ENCODE results near the gene NR2F6. TPM values are rescaled to one million over a fixed set of nuclear protein-coding genes. Genes with fewer than 3 reads are reported as not detected.

Gene NR2F6
- total RNA-seq = 68.0 and 99.5 TPM in 2 replicates

DNA sequence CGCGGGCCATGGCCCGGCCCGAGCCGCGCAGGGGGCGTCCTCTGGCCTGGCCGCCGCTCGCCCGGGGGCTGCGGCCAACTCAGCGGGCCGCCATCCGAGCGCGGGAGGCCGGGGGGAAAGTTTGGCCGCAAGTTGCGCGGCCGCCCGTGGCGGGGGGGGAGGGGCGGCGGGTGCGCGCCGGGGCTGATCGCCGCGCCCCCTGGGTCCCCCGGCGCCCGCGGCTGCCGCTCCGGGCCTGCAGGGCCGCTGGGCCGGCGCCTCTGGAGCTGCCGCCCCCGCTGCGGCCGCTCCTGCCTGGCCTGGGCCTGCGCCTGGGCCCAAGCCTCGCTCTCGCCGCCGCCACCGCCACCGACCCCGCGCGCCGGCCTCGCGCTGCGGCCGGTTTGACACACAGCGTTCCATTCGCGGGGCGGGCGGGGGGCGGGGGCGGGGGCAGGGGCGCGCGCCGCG lies at the start of gene NR2F6:
NR2F6 (minus strand) TSS at position 385 of the 450 bp plus-strand sequence. CDS start 699 bp downstream, outside the sequence.

DNA sequence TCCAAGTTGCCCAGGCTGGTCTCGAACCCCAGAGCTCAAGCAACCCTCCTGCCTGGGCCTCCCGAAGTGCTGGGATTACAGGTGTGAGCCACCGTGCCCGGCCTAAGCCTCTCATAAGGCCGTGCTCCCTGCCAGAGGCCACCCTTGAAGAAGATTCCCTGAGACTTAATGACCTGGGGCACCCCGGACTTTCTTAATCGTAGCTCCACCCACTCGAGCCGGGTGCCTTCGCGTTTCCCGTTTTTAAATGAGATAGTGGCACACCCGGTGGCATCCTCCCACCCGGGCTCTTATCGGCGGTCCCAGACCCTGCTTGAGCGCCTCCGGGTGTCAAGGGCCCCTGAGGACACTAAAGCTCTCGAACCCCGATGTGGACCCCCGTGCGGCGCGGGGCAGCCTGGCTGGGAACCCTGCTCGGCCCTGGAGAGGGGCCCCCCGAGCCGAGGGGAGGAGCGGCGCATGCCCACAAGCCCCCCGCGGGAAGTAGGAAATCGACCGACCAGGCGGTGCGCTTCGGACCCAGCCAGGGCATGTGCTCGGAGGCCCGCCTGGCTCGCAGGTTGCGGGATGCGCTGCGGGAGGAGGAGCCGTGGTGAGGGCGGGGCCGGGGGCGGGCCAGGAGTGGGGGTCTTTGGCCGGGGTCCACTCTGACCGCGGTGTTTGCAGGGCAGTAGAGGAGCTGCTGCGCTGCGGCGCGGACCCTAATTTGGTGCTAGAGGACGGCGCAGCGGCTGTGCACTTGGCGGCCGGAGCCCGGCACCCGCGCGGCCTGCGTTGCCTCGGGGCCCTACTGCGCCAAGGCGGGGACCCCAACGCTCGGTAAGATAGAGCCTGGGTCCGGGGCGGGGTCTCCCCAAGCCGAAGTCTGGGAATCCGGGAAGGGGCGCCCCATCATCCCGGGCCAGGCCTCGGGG lies 35.9 kb upstream of the NR2F6 start, which contains the start of gene ANKLE1:
ANKLE1 (plus strand) TSS at position 511 of the 914 bp plus-strand sequence; CDS start at position 531, 20 bp downstream.

DNA sequence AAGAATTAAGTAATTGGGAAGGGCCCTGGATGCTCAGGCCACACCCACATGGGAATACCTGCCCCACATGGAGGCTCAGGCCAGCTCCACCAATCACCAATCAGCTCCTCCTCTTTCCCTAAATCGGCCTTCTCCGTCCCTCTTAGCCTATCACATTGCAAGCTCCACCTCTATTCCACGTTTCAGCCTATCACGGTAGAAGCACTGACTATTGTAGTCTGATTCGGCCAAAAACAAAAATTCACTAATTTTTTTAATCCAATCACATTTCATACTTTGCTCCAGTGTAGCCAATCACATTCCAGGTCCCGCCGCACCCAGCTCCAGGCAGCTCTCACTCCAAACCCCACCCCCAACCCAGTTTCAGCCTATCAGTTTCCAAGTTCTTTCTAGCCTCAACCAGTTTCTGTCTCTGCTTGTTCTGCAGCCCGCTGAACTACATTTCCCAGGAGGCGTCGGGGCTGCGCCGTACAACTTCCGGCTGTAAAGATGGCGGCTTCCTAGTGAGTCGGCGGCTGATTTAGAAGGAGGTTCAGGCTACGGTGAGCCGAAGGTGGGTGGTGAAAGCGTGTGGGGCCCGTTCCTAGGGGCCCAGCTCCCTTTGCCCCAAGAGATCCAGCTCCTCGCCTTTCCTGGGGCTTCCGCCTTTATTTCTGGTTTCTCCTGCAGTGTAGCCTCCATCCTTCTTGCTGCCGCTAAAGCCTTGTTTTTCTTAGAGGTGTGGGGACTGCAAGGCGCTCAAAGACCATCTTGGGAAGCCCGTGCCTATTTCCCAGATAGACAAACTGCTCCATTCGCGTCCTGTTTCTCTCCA lies 21.5 kb upstream of the NR2F6 start, which contains the start of gene BABAM1:
BABAM1 (plus strand) TSS at position 469 of the 814 bp plus-strand sequence. CDS start 1,364 bp downstream, outside the sequence.

DNA sequence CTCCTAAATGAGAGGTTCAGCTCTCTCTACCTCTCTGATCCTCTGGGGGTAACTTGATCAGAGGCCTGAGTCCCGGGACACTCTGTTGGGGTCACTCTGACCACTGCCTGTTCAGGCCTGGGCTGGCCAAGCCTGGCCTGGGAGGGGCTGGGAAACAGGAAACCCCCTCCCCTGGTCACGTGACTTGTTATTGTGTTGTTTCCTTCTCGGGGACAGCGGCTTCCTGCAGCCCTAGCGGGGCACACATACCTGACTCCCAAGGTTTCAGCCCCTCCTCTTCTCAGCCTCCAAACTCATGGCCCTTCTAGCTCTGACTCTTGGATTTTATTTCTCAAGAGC lies 18.9 kb upstream of the NR2F6 start, which contains the start of gene USHBP1:
USHBP1 (minus strand) TSS at position 105 of the 339 bp plus-strand sequence. CDS start 446 bp downstream, outside the sequence.

DNA sequence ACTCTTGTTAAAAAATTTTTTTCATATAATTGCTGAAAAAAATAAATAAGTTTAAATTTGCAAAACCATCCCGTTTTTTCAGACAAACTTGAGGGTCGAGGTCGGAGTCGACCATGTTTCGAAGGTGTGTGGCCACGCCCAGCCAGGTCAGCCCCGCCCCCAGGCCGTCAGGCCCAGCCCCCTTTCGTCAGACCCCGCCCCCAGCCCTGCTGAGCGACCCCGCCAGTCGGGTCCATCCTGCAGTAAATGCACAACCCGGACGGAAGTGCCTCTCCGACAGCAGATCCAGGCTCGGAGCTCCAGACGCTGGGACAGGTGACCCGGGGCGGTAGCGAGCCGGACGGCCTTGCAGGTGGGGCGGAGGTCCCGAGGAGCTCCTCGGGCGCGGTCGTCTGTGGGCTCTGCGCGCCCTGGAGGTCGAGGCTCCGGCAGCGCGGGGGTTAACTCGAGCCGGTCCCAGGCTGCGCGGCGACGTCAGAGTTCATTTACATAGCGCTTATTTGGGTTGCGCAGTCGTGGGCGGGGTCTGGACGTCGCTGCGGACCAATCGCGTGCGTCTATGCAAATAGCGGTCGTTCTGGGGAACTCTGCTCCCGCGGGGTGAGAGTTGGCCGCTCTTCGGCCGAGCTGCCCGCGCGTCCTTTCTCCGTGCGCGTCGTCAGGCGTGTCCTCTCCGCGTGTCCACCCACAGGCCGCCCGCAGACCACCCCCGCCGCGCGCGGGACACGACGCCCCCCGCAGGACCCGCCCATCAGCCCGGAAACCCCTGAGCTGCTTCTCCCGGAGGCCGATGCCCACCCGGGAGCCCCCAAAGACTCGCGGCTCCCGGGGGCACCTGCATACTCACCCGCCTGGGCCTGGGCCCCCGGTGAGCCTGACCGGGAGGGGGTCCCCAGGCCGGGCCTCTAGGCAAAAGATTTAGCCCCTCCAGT lies 19.5 kb downstream of the NR2F6 start, which contains the start of gene OCEL1:
OCEL1 (plus strand) TSS at position 225 of the 932 bp plus-strand sequence; CDS start at position 247, 22 bp downstream.

DNA sequence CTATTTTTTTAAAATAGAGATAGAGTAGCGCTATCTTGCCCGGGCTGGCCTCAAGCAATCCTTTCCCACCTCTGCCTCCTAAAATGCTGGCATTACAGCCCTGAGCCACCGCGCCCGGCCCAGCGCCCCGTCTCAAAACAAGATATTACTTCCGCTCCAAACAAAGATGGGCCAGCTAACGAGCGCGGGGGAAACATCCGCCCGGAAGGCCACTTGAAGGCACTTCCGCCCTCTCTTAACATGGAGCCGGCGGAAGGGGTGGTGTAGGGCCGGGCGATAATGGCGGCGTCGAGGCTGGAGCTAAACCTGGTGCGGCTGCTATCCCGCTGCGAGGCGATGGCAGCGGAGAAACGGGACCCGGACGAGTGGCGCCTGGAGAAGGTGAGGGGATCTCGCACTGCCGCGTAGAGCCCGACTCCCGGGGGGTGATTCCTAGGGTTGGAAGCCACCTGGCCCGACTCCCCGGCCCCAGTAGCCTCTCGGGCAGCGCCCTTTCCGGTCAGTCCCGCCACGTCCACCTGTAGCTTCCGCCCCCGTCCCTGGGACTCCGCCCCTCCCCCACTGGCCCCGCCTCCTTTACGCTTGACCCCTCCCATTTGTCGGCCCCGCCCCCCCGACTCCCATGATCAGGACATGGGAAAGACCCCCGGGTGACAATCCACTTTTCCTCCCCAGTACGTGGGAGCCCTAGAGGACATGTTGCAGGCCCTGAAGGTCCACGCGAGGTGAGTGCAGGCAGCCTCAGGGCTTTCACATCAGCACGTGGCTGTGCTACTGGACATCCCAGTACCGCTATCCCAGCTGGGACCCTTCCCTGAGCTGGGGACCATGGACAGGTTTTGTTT lies 30.4 kb downstream of the NR2F6 start, which contains the start of gene USE1:
USE1 (plus strand) TSS at position 231 of the 845 bp plus-strand sequence; CDS start at position 280, 49 bp downstream.

Other genes starting within 250 kb of the NR2F6 start
- gene CPAMD8, start 219.1 kb downstream of the NR2F6 start, total RNA-seq = 0.34 and 2.6 TPM in 2 replicates
- 1.7 and 2.0 TPM in 2 replicates for gene HAUS8, start 170.5 kb downstream of the NR2F6 start, total RNA-seq
- gene MYO9B, start 170.1 kb downstream of the NR2F6 start, total RNA-seq = 20.2 and 38.2 TPM in 2 replicates
- 9.6 and 12.5 TPM in 2 replicates for gene USE1, start 30.6 kb downstream of the NR2F6 start, total RNA-seq
- 1.4 and 2.1 TPM in 2 replicates for gene OCEL1, start 19.7 kb downstream of the NR2F6 start, total RNA-seq
- gene USHBP1, start 18.8 kb upstream of the NR2F6 start, total RNA-seq = not detected in 2 replicates
- gene BABAM1, start 21.5 kb upstream of the NR2F6 start, total RNA-seq = 48.9 and 67.7 TPM in 2 replicates
- 0.64 and 0.68 TPM in 2 replicates for gene ANKLE1, start 36.0 kb upstream of the NR2F6 start, total RNA-seq
- 7.5 and 13.8 TPM in 2 replicates for gene ABHD8, start 57.5 kb upstream of the NR2F6 start, total RNA-seq
- 42.2 and 55.4 TPM in 2 replicates for gene MRPL34, start 60.0 kb upstream of the NR2F6 start, total RNA-seq
- gene DDA1, start 63.6 kb upstream of the NR2F6 start, total RNA-seq = 15.0 and 38.4 TPM in 2 replicates
- 3.4 and 7.6 TPM in 2 replicates for gene ANO8, start 88.9 kb upstream of the NR2F6 start, total RNA-seq
- 20.8 and 25.2 TPM in 2 replicates for gene GTPBP3, start 91.6 kb upstream of the NR2F6 start, total RNA-seq
- not detected in 2 replicates for gene PLVAP, start 131.4 kb upstream of the NR2F6 start, total RNA-seq
- gene CCDC194, start 148.3 kb upstream of the NR2F6 start, total RNA-seq = 0.07 TPM in 1 of 2 replicates, not detected in the other
- 1.7 and 34.3 TPM in 2 replicates for gene BST2, start 159.7 kb upstream of the NR2F6 start, total RNA-seq
- gene MVB12A, start 174.1 kb upstream of the NR2F6 start, total RNA-seq = 21.4 and 21.9 TPM in 2 replicates
- 0.21 TPM in 1 of 2 replicates, not detected in the other for gene TMEM221, start 202.7 kb upstream of the NR2F6 start, total RNA-seq
- not detected in 2 replicates for gene NXNL1, start 215.0 kb upstream of the NR2F6 start, total RNA-seq
- gene SLC27A1, start 224.6 kb upstream of the NR2F6 start, total RNA-seq = 6.5 and 19.6 TPM in 2 replicates

All from nasal cavity respiratory epithelium epithelial cell of viscerocranial mucosa (primary cell).